Mucosa of gallbladder (tissue), 1 donor: ENCODE results near the gene NDUFAF4. TPM values are rescaled to one million over a fixed set of nuclear protein-coding genes. Genes with fewer than 3 reads are reported as not detected.

Experiments used
- total RNA-seq: library from RNA; stranded (reverse); gene quantifications from one replicate; pipeline ENCODE4 v1.2.1, GENCODE V29; 2021
- donor health status: DM: no; HTN: no; CAD: no.

NDUFAF4 gene
- total RNA-seq, 1 donor from 2014 or later = 25.9 TPM

Other genes starting within 250 kb of the NDUFAF4 start
- 1.6 TPM for gene GPR63, start 60.4 kb downstream of the NDUFAF4 start, total RNA-seq
- 1.6 TPM for gene KLHL32, start 26.8 kb upstream of the NDUFAF4 start, total RNA-seq